ENCODE measurements around the gene PRR19.
"Not testable (repeated sequence)": the region's sequence is repeated elsewhere in the genome, so short reads cannot be mapped to it uniquely, and the experiment has no call there.

PRR19 gene

GRCh38 chr19:42325896-42326771, 24.2 kb downstream of the PRR19 start:
- no peak for DNase-seq (ENCODE audit: low spot score)

GRCh38 chr19:42326969-42327368, 25.0 kb downstream of the PRR19 start:
- no peak for DNase-seq (ENCODE audit: low spot score)

GRCh38 chr19:42327381-42327780, 25.4 kb downstream of the PRR19 start:
- no peak for DNase-seq (ENCODE audit: low spot score)

- DNase-seq (ENCODE audit: low spot score) = no peak
These were observed 26.2 kb downstream of the PRR19 start for GRCh38 chr19:42328106-42328505.

GRCh38 chr19:42328854-42329253, 26.9 kb downstream of the PRR19 start:
- no peak for DNase-seq (ENCODE audit: low spot score)

GRCh38 chr19:42330241-42330711, 28.3 kb downstream of the PRR19 start:
- no peak for DNase-seq (ENCODE audit: low spot score)

- DNase-seq (ENCODE audit: low spot score) = not testable (repeated sequence)
These were observed 29.4 kb downstream of the PRR19 start for GRCh38 chr19:42331333-42331732.

GRCh38 chr19:42332059-42332458, 30.1 kb downstream of the PRR19 start:
- peak; percentile 72 for DNase-seq (ENCODE audit: low spot score)

- no peak for DNase-seq (ENCODE audit: low spot score)
These were observed 31.1 kb downstream of the PRR19 start for GRCh38 chr19:42333018-42333417.

GRCh38 chr19:42333975-42334696, 32.2 kb downstream of the PRR19 start:
- DNase-seq (ENCODE audit: low spot score) = no peak

GRCh38 chr19:42334697-42335373, 32.9 kb downstream of the PRR19 start:
- peak; percentile 70 for DNase-seq (ENCODE audit: low spot score)

- no peak for DNase-seq (ENCODE audit: low spot score)
These were observed 33.5 kb downstream of the PRR19 start for GRCh38 chr19:42335374-42335936.

GRCh38 chr19:42335971-42336370, 34.0 kb downstream of the PRR19 start:
- no peak for DNase-seq (ENCODE audit: low spot score)

- DNase-seq (ENCODE audit: low spot score) = not testable (repeated sequence)
These were observed 37.4 kb downstream of the PRR19 start for GRCh38 chr19:42339126-42339860.

GRCh38 chr19:42339922-42340321, 38.0 kb downstream of the PRR19 start:
- DNase-seq (ENCODE audit: low spot score) = not testable (repeated sequence)

GRCh38 chr19:42343344-42344110, 41.6 kb downstream of the PRR19 start:
- no peak for DNase-seq (ENCODE audit: low spot score)

- DNase-seq (ENCODE audit: low spot score) = no peak
These were observed 42.5 kb downstream of the PRR19 start for GRCh38 chr19:42344336-42344893.

- no peak for DNase-seq (ENCODE audit: low spot score)
These were observed 43.4 kb downstream of the PRR19 start for GRCh38 chr19:42345191-42345812.

GRCh38 chr19:42348211-42348610, 46.3 kb downstream of the PRR19 start:
- DNase-seq (ENCODE audit: low spot score) = no peak

Measured in cerebellar cortex (tissue), 1 donor.